ENCODE results near the gene MMP28. TPM values are rescaled to one million over a fixed set of nuclear protein-coding genes. Genes with fewer than 3 reads are reported as not detected.

The MMP28 gene
- total RNA-seq, 1 experiment from 2014 or later = not detected

DNA sequence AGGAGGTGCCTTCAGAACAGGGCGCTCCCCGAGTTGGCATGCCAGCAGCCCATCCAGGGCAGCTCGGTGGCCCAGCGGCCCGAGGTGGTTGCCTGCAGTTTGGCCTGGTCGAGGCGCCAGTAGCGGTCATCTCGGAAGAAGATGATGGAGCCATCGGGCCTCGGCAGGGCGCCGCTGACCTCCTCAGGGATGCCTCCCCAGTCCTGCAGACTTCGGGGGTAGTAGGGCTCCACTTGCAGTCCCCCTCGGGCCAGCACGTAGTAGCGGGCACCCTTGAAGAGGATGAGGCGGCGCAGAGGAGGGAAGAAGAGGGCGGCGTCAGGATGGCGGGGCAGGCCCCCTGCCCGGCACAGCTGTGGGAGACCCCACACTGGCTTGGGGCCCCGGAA, 29.0 kb downstream of the MMP28 start:
- Histone ChIP-seq H3K79me1 (ENCODE audit: insufficient read depth, low read depth, low read length, poor library complexity, severe bottlenecking) (no peaks in the 10 kb centered on the region), H2BK5ac (ENCODE audit: insufficient read length, low read length) (no peak overlapping the region), H4K5ac (ENCODE audit: insufficient read length, low read depth, low read length) (no peak overlapping the region), H3K56ac (ENCODE audit: insufficient read length, low read depth, low read length) (no peak overlapping the region), H3T11ph (ENCODE audit: low read length) (no peak overlapping the region), H3K9ac (ENCODE audit: extremely low read depth, insufficient read length, low read length) (no peak overlapping the region), H3K18ac (ENCODE audit: insufficient read length, low read depth, low read length) (no peak overlapping the region), H2BK120ac (ENCODE audit: low read depth, low read length, poor library complexity, severe bottlenecking) (no peak overlapping the region), H3K79me2 (ENCODE audit: insufficient read depth, low read length) (no peaks in the 10 kb centered on the region), H3K27ac (ENCODE audit: insufficient read length, low read depth, low read length) (no peak overlapping the region), H4K91ac (ENCODE audit: insufficient read length, low read depth, low read length) (no peak overlapping the region), H3K23ac (ENCODE audit: insufficient read length, low read depth, low read length) (no peak overlapping the region), H3K9me3 (ENCODE audit: control insufficient read depth, low read depth, low read length) (no peaks in the 10 kb centered on the region), H4K20me1 (ENCODE audit: control insufficient read depth, insufficient read depth, insufficient read length) (no peaks in the 10 kb centered on the region), H3K23me2 (ENCODE audit: insufficient read length, low read depth, low read length, poor library complexity, severe bottlenecking) (peaks cover 5% of the 10 kb centered on the region), H2BK12ac (ENCODE audit: insufficient read length, low read depth, low read length) (no peak overlapping the region), H3K27me3 (ENCODE audit: insufficient read depth, low read length) (peaks cover 2% of the 10 kb centered on the region; the same call in 1 of the 2 replicates), H2AK5ac (ENCODE audit: insufficient read length, low read length) (no peak overlapping the region), H3K14ac (ENCODE audit: insufficient read depth, low read length) (no peak overlapping the region), H3K4ac (ENCODE audit: low read depth, low read length) (no peak overlapping the region), H2BK20ac (ENCODE audit: low read depth, low read length, poor library complexity, severe bottlenecking) (no peak overlapping the region), H3K4me1 (ENCODE audit: insufficient read depth, low read length) (no peaks in the 10 kb centered on the region; the same call in 1 of the 2 replicates), H2AFZ (ENCODE audit: low read length) (no peak overlapping the region), H4K8ac (replicated peaks; ENCODE audit: insufficient read length, low read depth, low read length) (no peak overlapping the region), H2BK15ac (ENCODE audit: low read depth, low read length) (no peak overlapping the region), H3K4me2 (ENCODE audit: insufficient read depth, insufficient read length, low read length) (no peak overlapping the region)
- WGBS (ENCODE audit: extremely low coverage, insufficient read length, low lambda C conversion rate) = no CpG with 5 or more reads among the region's 24 CpGs
- Mint-ChIP-seq H3K4me3 (no peak overlapping the region), H3K36me3 (ENCODE audit: insufficient read depth in 1 of 3, low read depth in 3 of 3) (no peaks in the 10 kb centered on the region; a peak in 2 of 7 replicates), H3K27me3 (ENCODE audit: low read depth) (peaks cover 26% of the 10 kb centered on the region), H3K27ac (no peak overlapping the region), H3K4me1 (peaks cover 14 to 17% of the 10 kb centered on the region in 2 experiments), H3K9me3 (no peaks in the 10 kb centered on the region; a peak in 3 of 5 replicates)
- no peak for DNase-seq
- TF ChIP-seq CTCF (conservative IDR thresholded peaks at IDR 0.05) = no peak

All from H9 (cell line).